ENCODE measurements around the gene DIDO1. TPM values are rescaled to one million over a fixed set of nuclear protein-coding genes. Genes with fewer than 3 reads are reported as not detected.

DIDO1 gene
- total and polyA plus RNA-seq, 2 donors (not counting 1 experiment from before 2014, with no cell fraction given), result 57.6 to 124 TPM

DNA sequence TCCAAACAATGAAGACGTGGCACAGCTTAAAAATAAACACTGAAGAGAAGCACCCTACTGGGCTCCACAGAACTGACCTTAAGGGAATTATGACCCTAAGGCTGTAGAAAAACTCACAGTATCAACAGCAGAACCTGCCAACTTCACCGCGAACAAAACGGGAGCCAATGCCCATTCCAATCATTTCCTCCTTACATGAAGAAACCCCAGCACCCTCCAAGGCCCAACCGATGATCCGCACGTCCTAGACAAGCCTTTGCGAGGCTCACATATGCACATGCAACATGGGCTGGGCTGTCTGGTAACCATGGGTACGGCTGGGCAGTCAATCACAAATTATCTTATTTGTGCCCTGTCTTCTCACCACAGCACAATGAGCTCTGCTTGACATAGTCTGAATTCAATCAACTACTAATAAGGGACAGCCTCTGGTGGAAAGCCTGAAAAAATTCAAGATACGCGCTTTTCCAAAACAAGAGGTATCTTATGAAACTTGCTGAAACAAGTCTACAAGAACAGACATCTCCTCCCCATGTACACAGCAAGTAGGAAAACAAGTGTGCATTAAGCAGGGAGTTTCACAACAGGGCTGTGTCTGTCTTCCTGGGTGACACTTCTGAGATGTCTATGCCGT is 1.7 kb downstream of the DIDO1 start:
- no peaks in the 10 kb centered on the region for H3K9me3 Mint-ChIP-seq (ENCODE audit: insufficient read depth)
- Histone ChIP-seq H3K4me3 (ENCODE audit: control extremely low read depth in 1 of 5, extremely low read depth in 1 of 5, insufficient read depth in 1 of 5, low read depth in 2 of 5, low read length in 4 of 5) (peak overlapping the region; percentile 86 to 99 (median 96)), H2AFZ (ENCODE audit: insufficient read depth, low read depth, low read length, poor library complexity, severe bottlenecking) (no peak overlapping the region), H3K4me2 (replicated peaks; ENCODE audit: low read depth, low read length, poor library complexity, severe bottlenecking) (peak overlapping the region; percentile 93), H3K4me1 (ENCODE audit: control insufficient read depth in 2 of 2, insufficient read depth in 2 of 2, low read length in 2 of 2) (peaks cover 67 to 78% of the 10 kb centered on the region in 2 donors), H4K20me1 (ENCODE audit: control insufficient read depth, insufficient read depth, low read length, poor library complexity, severe bottlenecking) (peaks cover 73% of the 10 kb centered on the region), H3K9ac (ENCODE audit: low read length) (peak overlapping the region; percentile 95), H3K36me3 (replicated peaks in 1 of 2; ENCODE audit: control extremely low read depth in 1 of 2, control insufficient read depth in 1 of 2, extremely low read depth in 1 of 2, insufficient read depth in 2 of 2, low read length in 1 of 2) (no peaks in the 10 kb centered on the region), H3K79me2 (ENCODE audit: control insufficient read depth, insufficient read depth, low read length) (peaks cover 93% of the 10 kb centered on the region), H3K27ac (ENCODE audit: low read length in 2 of 2) (peak overlapping the region in 1 of 2 donors; percentile 92), H3K27me3 (replicated peaks in 1 of 4; ENCODE audit: control extremely low read depth in 1 of 4, control insufficient read depth in 3 of 4, insufficient read depth in 4 of 4, low read length in 3 of 4) (no peaks in the 10 kb centered on the region), H3K9me3 (ENCODE audit: control extremely low read depth in 1 of 3, control insufficient read depth in 2 of 3, insufficient read depth in 1 of 3, low read length in 2 of 3) (no peaks in the 10 kb centered on the region)
- ChIA-PET POLR2A (interaction anchor here (1.3 kb wide), 1 partner anchor 13 kb away, joined by 5 read pairs; the partner anchor contains the start of gene GID8), CTCF (no interaction called here)
- H3K4me1 Mint-ChIP-seq, result peaks cover 76% of the 10 kb centered on the region
- 71% methylated on average over 8 of the region's 12 CpGs for WGBS (ENCODE audit: insufficient coverage)
- TF ChIP-seq EZH2 (IDR thresholded peaks at IDR 0.05; ENCODE audit: borderline replicate concordance, insufficient read depth, low read depth, low read length, poor library complexity, severe bottlenecking), result no peak
- TF ChIP-seq, protein P1, sequence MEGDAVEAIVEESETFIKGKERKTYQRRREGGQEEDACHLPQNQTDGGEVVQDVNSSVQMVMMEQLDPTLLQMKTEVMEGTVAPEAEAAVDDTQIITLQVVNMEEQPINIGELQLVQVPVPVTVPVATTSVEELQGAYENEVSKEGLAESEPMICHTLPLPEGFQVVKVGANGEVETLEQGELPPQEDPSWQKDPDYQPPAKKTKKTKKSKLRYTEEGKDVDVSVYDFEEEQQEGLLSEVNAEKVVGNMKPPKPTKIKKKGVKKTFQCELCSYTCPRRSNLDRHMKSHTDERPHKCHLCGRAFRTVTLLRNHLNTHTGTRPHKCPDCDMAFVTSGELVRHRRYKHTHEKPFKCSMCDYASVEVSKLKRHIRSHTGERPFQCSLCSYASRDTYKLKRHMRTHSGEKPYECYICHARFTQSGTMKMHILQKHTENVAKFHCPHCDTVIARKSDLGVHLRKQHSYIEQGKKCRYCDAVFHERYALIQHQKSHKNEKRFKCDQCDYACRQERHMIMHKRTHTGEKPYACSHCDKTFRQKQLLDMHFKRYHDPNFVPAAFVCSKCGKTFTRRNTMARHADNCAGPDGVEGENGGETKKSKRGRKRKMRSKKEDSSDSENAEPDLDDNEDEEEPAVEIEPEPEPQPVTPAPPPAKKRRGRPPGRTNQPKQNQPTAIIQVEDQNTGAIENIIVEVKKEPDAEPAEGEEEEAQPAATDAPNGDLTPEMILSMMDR (IDR thresholded peaks at IDR 0.05), result no peak
- intact Hi-C loops (cut with micrococcal nuclease), result loop anchor here (5.0 kb wide), 2 partner anchors 62 to 293 kb away; partner anchors contain the start of genes TCFL5 and YTHDF1
- H3K4me3 Mint-ChIP-seq, result peak overlapping the region; percentile 88
- ATAC-seq (ENCODE audit: low read depth) (no peak), DNase-seq (no peak)
- H3K27ac Mint-ChIP-seq, result peak overlapping the region; percentile 94
- H3K27me3 Mint-ChIP-seq, result no peaks in the 10 kb centered on the region

Data from B cell (primary cell).